IPS-20b (cell line): Measurements from ENCODE around the gene IRF9.
A peak's percentile ranks its signal among the peaks of the same experiment; 100 is the strongest.
"Not testable (repeated sequence)": the region's sequence is repeated elsewhere in the genome, so short reads cannot be mapped to it uniquely, and the experiment has no call there.

Experiments
- H3K27ac ChIP-seq: one replicate; pipeline ENCODE4 v1.5.1; 2013; ENCODE audit warnings: low read length
- H3K27me3 ChIP-seq: 2 replicates; pipeline ENCODE4 v1.6.1; 2013; ENCODE audit warnings: mild to moderate bottlenecking, low read length, inconsistent platforms; ENCODE audit not compliant: insufficient read depth
- H3K36me3 ChIP-seq: 2 replicates; pipeline ENCODE4 v1.6.1; 2013; ENCODE audit warnings: low read depth, mild to moderate bottlenecking, inconsistent platforms, low read length, moderate library complexity; ENCODE audit not compliant: insufficient read depth
- H3K4me1 ChIP-seq: 2 replicates; pipeline ENCODE4 v1.6.1; 2013; ENCODE audit warnings: mild to moderate bottlenecking, control low read depth, inconsistent platforms, low read length, moderate library complexity; ENCODE audit not compliant: insufficient read depth
- H3K4me3 ChIP-seq: 2 replicates; pipeline ENCODE4 v1.5.1; 2013; ENCODE audit warnings: mild to moderate bottlenecking, low read length, inconsistent platforms
- H3K9ac ChIP-seq: 2 replicates; pipeline ENCODE4 v1.6.1; 2013; ENCODE audit warnings: low read depth, mild to moderate bottlenecking, inconsistent platforms, low read length, moderate library complexity
- H3K9me3 ChIP-seq: 2 replicates; pipeline ENCODE4 v1.6.1; 2013; ENCODE audit warnings: mild to moderate bottlenecking, low read depth, low read length, inconsistent platforms; ENCODE audit not compliant: insufficient read depth

Gene IRF9

DNA sequence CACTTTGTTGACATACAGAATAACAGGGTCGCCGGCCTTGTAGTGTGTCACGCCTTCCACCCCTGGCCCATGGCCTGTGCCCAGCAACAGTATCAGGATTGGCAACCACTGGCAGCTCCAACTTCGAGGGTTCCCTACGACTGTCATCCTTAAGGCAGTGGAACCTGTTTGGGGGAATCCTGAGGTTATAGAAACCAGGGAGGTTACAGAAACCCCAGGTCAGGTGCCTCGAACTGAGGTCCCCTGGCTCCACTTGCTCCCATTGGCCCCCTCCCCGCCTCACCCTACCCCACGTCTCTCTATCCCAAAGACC, 33.8 kb downstream of the IRF9 start:
- H3K4me3 ChIP-seq = peak overlapping the region; percentile 96
- no peaks in the 10 kb centered on the region for H3K4me1 ChIP-seq
- H3K36me3 ChIP-seq = peaks cover 33% of the 10 kb centered on the region
- H3K9me3 ChIP-seq = no peaks in the 10 kb centered on the region
- peak overlapping the region; percentile 96; the same call in 1 of the 2 replicates for H3K9ac ChIP-seq
- peak overlapping the region; percentile 96 for H3K27ac ChIP-seq
- no peaks in the 10 kb centered on the region for H3K27me3 ChIP-seq

DNA sequence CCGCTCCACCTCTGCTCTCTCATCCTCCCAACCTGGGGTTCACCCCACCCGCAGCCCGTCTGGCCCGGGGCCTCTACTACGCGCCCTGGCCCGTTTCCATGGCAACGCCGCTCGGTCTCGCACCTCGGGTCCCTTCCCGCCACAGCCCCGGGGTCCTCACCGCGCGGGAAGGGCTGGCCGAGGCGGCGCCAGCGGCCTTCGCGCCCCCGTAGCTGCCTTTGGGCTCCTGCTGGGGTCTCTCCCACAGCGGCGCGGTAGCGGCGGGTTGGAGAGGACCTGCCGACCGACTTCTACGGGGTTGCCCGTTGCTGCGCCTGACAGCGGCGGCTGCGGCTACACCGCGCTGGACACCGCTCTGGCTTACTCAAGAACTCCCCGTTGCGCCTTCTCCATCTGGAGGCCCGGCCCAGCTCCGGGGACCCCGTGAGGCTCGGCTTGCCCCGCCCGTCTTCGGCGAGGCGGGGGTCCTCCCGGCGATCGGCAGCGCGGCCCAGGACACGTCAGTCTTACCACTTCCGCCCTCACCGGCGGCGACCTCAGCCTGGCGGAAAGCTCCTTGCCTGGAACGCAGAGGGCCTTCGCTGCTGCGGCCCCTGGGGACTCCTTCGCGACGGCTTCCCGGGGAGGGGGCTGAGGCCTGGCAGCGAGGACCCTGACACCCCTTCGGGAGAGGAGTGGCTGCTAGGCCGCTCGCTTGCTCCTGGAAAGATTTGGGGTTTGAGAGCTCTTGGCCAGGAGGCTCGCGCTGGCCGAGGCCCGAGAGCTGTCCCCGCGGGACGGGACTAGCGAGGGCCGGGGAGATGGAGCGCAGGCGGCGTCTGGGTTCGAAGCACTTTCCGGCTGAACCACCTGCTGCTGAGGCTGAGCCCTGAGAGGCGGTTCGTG, 34.4 kb downstream of the IRF9 start, which contains the start of gene TM9SF1:
Gene TM9SF1, minus strand, starts transcription at position 256 of the 885 bp plus-strand sequence. CDS start 422 bp downstream, outside the sequence.
- peak within 1 kb of the TSS; percentile 96 for H3K9ac ChIP-seq
- H3K4me3 ChIP-seq = peak within 1 kb of the TSS; percentile 96
- no peaks in the 10 kb centered on the region for H3K9me3 ChIP-seq
- peak within 1 kb of the TSS; percentile 96 for H3K27ac ChIP-seq
- no peaks in the 10 kb centered on the region for H3K4me1 ChIP-seq
- no peaks in the 10 kb centered on the region for H3K27me3 ChIP-seq
- peaks cover 27% of the 10 kb centered on the region for H3K36me3 ChIP-seq

DNA sequence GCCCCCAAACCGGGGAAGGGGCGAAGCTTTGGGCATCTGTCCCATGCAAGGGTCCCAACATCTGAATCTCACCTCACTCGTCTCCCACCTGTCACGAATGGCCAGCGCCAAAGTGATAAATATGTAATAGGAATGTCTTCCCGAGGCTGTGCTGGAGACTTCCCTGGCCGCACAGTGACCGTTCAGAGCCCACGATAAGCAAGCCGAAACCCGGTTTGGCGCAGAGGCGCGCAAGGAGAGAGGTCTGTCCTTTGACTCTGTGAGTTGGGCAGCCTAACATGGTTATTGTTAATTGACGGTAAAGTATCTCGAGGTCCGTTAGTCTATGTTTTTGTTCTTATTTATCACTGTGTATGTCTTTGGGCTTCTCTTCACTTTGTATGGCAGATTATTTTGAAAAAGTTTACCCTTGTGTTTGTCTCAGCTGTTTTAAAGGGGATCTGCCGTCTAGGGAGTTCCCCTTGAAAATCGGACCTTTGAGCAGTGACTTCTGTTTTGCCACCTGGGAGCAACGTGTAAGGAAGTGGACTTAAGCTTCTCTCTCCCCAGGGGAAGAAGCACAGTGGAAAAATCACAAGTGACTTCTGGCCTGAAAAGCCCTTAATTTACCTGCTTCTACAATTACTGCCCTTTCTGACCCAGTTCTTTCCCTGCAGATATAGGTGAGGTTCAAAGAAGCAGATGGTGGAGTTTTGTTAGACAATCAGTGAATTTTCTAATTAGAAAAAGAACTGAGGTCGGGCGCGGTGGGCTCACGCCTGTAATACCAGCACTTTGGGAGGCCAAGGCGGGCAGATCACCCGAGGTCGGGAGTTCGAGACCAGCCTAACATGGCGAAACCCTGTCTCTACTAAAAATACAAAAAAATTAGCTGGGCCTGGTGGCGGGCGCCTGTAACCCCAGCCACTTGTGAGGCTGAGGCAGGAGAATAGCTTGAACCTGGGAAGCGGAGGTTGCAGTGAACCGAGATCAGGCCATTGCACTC, 35.3 kb downstream of the IRF9 start:
- Histone ChIP-seq H3K4me3 (peak overlapping the region; percentile 96), H3K27ac (peak overlapping the region; percentile 96), H3K9me3 (peaks cover 3% of the 10 kb centered on the region; the same call in 1 of the 2 replicates), H3K36me3 (peaks cover 25% of the 10 kb centered on the region), H3K27me3 (no peaks in the 10 kb centered on the region), H3K4me1 (no peaks in the 10 kb centered on the region), H3K9ac (peak overlapping the region; percentile 96)

- H3K4me3 ChIP-seq = no peak overlapping the region
- peaks cover 7% of the 10 kb centered on the region; the same call in 1 of the 2 replicates for H3K9me3 ChIP-seq
- H3K36me3 ChIP-seq = peaks cover 23% of the 10 kb centered on the region
- H3K27me3 ChIP-seq = no peaks in the 10 kb centered on the region
- H3K27ac ChIP-seq = no peak overlapping the region
- no peaks in the 10 kb centered on the region for H3K4me1 ChIP-seq
- H3K9ac ChIP-seq = no peak overlapping the region
Observed at GRCh38 chr14:24197056-24197450, 36.0 kb downstream of the IRF9 start.

DNA sequence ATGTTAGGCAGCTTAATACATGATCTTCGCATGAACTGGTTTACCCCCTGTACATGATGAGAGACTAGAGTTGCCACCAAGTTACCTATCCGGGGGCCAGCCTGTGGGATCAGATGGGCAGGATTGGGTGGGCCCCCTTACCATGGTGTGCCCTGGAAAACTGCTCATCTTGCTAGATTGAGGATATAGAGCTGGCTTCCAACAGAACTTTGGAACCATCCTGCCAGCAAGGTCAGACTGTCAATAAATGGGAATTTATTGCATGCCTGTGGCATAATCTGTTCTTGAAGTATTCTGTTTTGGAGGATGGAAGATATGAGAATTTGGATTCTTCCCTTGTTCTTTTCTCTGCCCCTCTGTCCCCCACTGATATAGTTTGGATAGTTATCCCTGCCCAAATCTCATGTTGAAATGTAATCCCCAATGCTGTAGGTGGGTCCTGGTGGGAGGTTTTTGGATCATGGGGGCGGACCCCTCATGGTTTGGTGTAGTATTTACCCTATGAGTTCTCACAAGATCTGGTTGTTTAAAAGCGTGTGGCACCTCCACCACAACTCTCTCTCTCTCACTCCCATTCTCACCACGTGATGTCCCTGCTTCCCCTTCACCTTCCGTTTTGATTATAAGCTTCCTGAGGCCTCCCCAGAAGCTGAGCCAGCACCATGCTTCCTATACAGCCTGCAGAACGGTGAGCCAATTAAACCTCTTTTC, 37.9 kb downstream of the IRF9 start:
- Histone ChIP-seq H3K9ac (no peak overlapping the region), H3K4me3 (no peak overlapping the region), H3K36me3 (peaks cover 9% of the 10 kb centered on the region), H3K27ac (no peak overlapping the region), H3K4me1 (peaks cover 5% of the 10 kb centered on the region; the same call in 1 of the 2 replicates), H3K27me3 (no peaks in the 10 kb centered on the region), H3K9me3 (peaks cover 7% of the 10 kb centered on the region; the same call in 1 of the 2 replicates)

DNA sequence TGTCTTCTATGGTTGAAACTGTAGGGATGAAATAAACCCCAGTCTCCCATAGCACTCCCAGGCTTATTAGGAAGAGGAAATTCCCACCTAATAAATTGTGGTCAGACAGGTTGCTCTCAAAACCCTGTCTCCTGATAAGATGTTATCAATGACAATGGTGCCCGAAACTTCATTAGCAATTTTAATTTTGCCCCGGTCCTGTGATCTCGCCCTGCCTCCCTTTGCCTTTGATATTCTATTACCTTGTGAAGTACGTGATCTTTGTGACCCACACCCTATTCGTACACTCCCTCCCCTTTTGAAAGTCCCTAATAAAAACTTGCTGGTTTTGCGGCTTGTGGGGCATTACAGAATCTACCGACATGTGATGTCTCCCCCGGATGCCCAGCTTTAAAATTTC, 41.5 kb downstream of the IRF9 start:
- not testable (repeated sequence) for H3K9ac ChIP-seq, H3K4me1 ChIP-seq, H3K27ac ChIP-seq, H3K9me3 ChIP-seq, H3K27me3 ChIP-seq
- Histone ChIP-seq H3K4me3 (peak overlapping the region; percentile 56; the same call in 1 of the 2 replicates), H3K36me3 (peaks cover 39% of the 10 kb centered on the region)

- not testable (repeated sequence) for H3K9ac ChIP-seq, H3K27me3 ChIP-seq, H3K4me1 ChIP-seq, H3K9me3 ChIP-seq
- Histone ChIP-seq H3K36me3 (peaks cover 47% of the 10 kb centered on the region), H3K27ac (peak overlapping the region; percentile 13), H3K4me3 (peak overlapping the region; percentile 56)
Observed at GRCh38 chr14:24203249-24203886, 42.3 kb downstream of the IRF9 start.

GRCh38 chr14:24204163-24205146, 43.4 kb downstream of the IRF9 start:
- H3K27me3 ChIP-seq = no peaks in the 10 kb centered on the region
- no peak overlapping the region for H3K27ac ChIP-seq
- H3K4me1 ChIP-seq = peaks cover 5% of the 10 kb centered on the region; the same call in 1 of the 2 replicates
- H3K9me3 ChIP-seq = peaks cover 7% of the 10 kb centered on the region; the same call in 1 of the 2 replicates
- no peak overlapping the region for H3K9ac ChIP-seq
- peaks cover 58% of the 10 kb centered on the region for H3K36me3 ChIP-seq
- no peak overlapping the region for H3K4me3 ChIP-seq

DNA sequence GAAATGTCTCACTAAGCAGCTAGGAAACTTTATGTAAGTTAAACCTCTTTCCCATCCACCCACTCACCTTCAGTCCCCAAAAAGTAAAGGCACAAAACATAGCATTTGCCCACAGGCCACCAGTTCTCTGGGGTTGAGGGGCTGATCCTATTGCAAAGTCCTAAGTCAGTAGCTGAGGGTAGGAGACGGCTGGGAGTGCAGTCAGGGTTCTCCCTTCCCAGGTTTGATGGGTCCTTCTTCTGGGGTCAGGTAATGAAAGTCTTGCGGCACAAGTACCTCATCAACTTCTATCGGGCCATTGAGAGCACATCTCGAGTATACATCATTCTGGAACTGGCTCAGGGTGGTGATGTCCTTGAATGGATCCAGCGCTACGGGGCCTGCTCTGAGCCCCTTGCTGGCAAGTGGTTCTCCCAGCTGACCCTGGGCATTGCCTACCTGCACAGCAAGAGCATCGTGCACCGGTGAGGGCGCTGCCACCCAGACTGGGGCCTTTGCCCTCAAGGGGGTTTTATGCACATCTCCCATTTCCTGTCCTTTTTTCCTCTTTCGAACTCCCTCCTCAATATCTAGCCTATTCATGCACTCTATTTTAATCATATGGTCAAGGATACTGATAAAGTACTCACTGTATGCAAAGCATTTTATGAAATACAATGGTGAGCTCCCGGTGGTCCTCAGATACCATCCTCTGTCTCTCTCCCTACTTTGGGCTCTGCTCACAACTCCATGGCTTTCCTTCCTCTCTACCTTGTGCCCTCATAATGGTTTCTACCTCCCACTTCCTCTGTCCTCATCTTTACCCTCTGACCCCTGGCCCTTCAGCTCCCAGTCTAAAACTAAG, 45.4 kb downstream of the IRF9 start:
- Histone ChIP-seq H3K9me3 (peaks cover 3% of the 10 kb centered on the region; the same call in 1 of the 2 replicates), H3K4me3 (no peak overlapping the region), H3K27me3 (no peaks in the 10 kb centered on the region), H3K27ac (no peak overlapping the region), H3K36me3 (peaks cover 74% of the 10 kb centered on the region), H3K4me1 (peaks cover 5% of the 10 kb centered on the region; the same call in 1 of the 2 replicates), H3K9ac (no peak overlapping the region)
